ENCODE results near the gene RFNG. TPM values are rescaled to one million over a fixed set of nuclear protein-coding genes. Genes with fewer than 3 reads are reported as not detected.

RFNG gene
- total RNA-seq, 8 experiments from 2014 or later = 19.3 to 38.6 (median 28.5) TPM

DNA sequence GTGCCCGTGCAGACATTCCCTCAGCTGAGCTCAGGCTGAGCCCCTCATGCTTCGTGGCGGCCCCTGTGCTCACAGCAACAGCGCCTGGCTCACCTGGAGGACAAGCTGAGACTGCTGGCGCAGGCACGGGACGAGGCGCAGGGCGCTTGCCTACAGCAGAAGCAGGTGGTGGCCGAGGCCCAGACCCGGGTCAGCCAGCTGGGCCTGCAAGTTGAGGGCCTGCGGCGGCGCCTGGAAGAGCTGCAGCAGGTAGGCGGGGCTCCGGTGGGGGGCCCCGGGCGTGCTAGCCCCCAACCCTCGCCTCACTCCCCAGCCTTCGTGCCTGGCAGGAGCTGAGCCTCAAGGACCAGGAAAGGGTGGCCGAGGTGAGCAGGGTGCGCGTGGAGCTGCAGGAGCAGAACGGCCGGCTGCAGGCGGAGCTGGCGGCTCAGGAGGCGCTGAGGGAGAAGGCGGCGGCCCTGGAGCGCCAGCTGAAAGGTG is 21.6 kb downstream of the RFNG start:
- in situ Hi-C loops (cut with MboI; ENCODE audit: low pct_unique_long_range_greater_than_20kb in 2 of 9, low sequenced_read_pairs in 9 of 9, unreplicated experiment in 9 of 9) = loop anchor here in 5 of 9 experiments (10.0 to 25.0 kb wide), 3 partner anchors 107 to 132 kb away; no protein-coding TSS in a partner anchor
- ATAC-seq (replicated peaks in 6 of 8) = peak in 1 of 8 experiments; percentile 5
- peak overlapping the region; percentile 2 to 91 (median 57) for H3K4me3 ChIP-seq

DNA sequence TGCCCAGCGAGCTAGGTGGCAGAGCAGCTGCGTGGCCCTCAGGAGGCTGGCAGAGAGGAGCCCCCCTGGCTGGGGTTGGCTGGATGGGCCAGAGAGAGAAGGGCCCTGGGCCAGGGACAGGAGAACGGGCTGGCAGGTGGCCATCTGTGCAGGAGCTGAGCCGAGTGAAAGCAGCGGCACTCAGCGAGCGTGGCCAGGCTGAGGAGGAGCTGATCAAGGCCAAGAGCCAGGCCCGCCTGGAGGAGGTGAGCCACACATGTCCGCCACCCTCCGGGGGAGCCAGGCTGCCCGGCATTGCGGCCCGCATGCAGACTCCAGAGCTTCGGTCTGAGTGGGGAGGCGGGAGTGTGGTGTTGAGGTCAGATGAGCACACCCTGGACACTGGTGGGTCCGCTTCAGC is 22.2 kb downstream of the RFNG start:
- H3K27ac ChIP-seq = no peak overlapping the region
- no peak for ATAC-seq (replicated peaks in 6 of 8)
- in situ Hi-C loops (cut with MboI; ENCODE audit: low pct_unique_long_range_greater_than_20kb in 2 of 9, low sequenced_read_pairs in 9 of 9, unreplicated experiment in 9 of 9) = loop anchor here in 4 of 9 experiments (25.0 kb wide), 2 partner anchors 108 to 133 kb away; no protein-coding TSS in a partner anchor
- H3K4me3 ChIP-seq = no peak overlapping the region
- H3K4me1 ChIP-seq (replicated peaks in 1 of 2) = peaks cover 14% of the 10 kb centered on the region in 2 donors
- 80 to 100% (median 92%) methylated on average over 1 to 10 of the region's 16 CpGs; no CpG with 5 or more reads in 4 of the 10 experiments for WGBS, 10 experiments

More for the DNA sequence above, 21.6 kb downstream of the RFNG start:
- H3K27ac ChIP-seq = peak overlapping the region; percentile 52 to 70
- peaks cover 14 to 16% of the 10 kb centered on the region in 2 donors for H3K4me1 ChIP-seq (replicated peaks in 1 of 2)
- no CpG with 5 or more reads among the region's 31 CpGs for WGBS, 10 experiments

GRCh38 chr17:82028966-82029365 is 22.6 kb downstream of the RFNG start:
- in situ Hi-C loops (cut with MboI; ENCODE audit: low pct_unique_long_range_greater_than_20kb in 2 of 9, low sequenced_read_pairs in 9 of 9, unreplicated experiment in 9 of 9) = loop anchor here in 4 of 9 experiments (25.0 kb wide), 2 partner anchors 108 to 133 kb away; no protein-coding TSS in a partner anchor
- Histone ChIP-seq H3K27ac (no peak overlapping the region), H3K4me1 (replicated peaks in 1 of 2) (peaks cover 13 to 18% of the 10 kb centered on the region in 2 donors), H3K4me3 (no peak overlapping the region)
- 100% methylated on average over 1 of the region's 9 CpGs; no CpG with 5 or more reads in 8 of the 10 experiments for WGBS, 10 experiments
- no peak for ATAC-seq (replicated peaks in 6 of 8)

DNA sequence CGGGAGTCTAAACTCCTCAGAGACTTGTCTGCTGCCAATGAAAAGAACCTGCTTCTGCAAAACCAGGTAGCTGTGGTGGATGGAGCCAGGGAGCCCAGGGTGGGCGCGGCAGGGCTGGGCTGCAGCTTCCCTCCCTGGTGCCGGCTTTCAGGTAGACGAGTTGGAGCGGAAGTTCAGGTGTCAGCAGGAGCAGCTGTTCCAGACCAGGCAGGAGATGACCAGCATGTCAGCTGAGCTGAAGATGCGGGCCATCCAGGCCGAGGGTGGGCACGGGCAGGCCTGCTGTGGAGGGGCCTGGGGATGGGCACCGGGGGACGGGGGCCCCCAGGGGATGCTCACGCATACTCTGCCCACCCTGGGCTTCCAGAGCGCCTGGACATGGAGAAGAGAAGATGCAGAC is 23.4 kb downstream of the RFNG start:
- no peak for ATAC-seq (replicated peaks in 6 of 8)
- peaks cover 15 to 20% of the 10 kb centered on the region in 2 donors for H3K4me1 ChIP-seq (replicated peaks in 1 of 2)
- no peak overlapping the region for H3K27ac ChIP-seq
- in situ Hi-C loops (cut with MboI; ENCODE audit: low pct_unique_long_range_greater_than_20kb in 2 of 9, low sequenced_read_pairs in 9 of 9, unreplicated experiment in 9 of 9) = loop anchor here in 4 of 9 experiments (25.0 kb wide), 2 partner anchors 109 to 134 kb away; no protein-coding TSS in a partner anchor
- H3K4me3 ChIP-seq = no peak overlapping the region
- 60 to 100% methylated on average over 1 of the region's 13 CpGs; no CpG with 5 or more reads in 8 of the 10 experiments for WGBS, 10 experiments

DNA sequence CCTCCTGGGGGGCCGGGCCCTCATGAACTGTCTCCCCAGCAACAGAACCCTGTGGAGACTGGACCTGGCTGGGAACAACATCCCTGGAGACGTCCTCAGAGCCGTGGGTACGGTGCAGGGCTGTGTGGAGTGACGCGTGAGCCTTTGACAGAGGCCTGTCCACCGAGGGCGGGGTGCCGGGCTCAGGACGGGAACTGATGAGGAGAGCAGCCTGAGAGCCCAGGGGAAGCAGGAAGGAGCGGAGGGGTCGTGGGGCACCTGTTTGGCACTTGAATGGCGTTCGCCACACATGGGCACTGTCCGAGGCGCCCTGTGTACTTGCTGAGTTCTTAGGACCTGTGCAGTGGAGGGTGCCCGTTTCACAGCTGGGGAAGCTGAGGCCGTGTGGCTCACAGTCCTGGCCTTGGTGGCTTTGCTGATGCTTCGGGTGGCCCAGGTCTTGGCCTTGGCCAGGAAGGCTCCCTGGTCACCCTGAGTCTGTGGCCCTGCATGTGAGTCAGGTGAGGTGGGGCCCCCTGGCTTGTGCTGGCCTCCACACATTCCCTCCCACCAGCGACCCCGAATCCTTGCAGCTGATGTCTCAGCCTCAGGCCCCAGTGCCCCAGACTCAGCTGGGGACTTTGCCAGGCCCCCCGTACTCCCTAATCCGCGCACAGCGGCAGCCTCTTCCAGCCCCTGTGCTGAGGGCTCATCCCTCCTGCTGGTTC is 26.1 kb downstream of the RFNG start:
- Histone ChIP-seq H3K4me3 (no peak overlapping the region), H3K4me1 (replicated peaks in 1 of 2) (peaks cover 20 to 21% of the 10 kb centered on the region in 2 donors), H3K27ac (no peak overlapping the region)
- WGBS, 10 experiments = 81 to 100% (median 97%) methylated on average over 1 to 7 of the region's 25 CpGs; no CpG with 5 or more reads in 3 of the 10 experiments
- no peak for ATAC-seq (replicated peaks in 6 of 8)
- in situ Hi-C loops (cut with MboI; ENCODE audit: low pct_unique_long_range_greater_than_20kb in 2 of 9, low sequenced_read_pairs in 9 of 9, unreplicated experiment in 9 of 9) = loop anchor here in 4 of 9 experiments (25.0 kb wide), 2 partner anchors 112 to 137 kb away; no protein-coding TSS in a partner anchor

- no peak for ATAC-seq (replicated peaks in 6 of 8)
- 80 to 100% methylated on average over 1 to 10 of the region's 17 CpGs; no CpG with 5 or more reads in 8 of the 10 experiments for WGBS, 10 experiments
- Histone ChIP-seq H3K4me1 (replicated peaks in 1 of 2) (peaks cover 15 to 16% of the 10 kb centered on the region in 2 donors), H3K27ac (no peak overlapping the region), H3K4me3 (no peak overlapping the region)
- in situ Hi-C loops (cut with MboI; ENCODE audit: low pct_unique_long_range_greater_than_20kb in 2 of 9, low sequenced_read_pairs in 9 of 9, unreplicated experiment in 9 of 9) = loop anchor here in 4 of 9 experiments (25.0 kb wide), 2 partner anchors 112 to 137 kb away; no protein-coding TSS in a partner anchor
These were observed 26.8 kb downstream of the RFNG start for GRCh38 chr17:82024859-82025258.

- in situ Hi-C loops (cut with MboI; ENCODE audit: low pct_unique_long_range_greater_than_20kb in 2 of 9, low sequenced_read_pairs in 9 of 9, unreplicated experiment in 9 of 9) = no loop called here
- peak overlapping the region; percentile 54 to 58 (median 56) for H3K4me3 ChIP-seq
- H3K4me1 ChIP-seq (replicated peaks in 1 of 2) = peaks cover 14% of the 10 kb centered on the region in 2 donors
- ATAC-seq (replicated peaks in 6 of 8) = peak in 6 of 8 experiments; percentile 14 to 32 (median 22)
- 3 to 40% (median 10%) methylated on average over 2 to 13 of the region's 55 CpGs; no CpG with 5 or more reads in 6 of the 10 experiments for WGBS, 10 experiments
- H3K27ac ChIP-seq = no peak overlapping the region
These were observed 28.0 kb downstream of the RFNG start for GRCh38 chr17:82023447-82024241.

GRCh38 chr17:82022981-82023446 is 28.6 kb downstream of the RFNG start, which contains the start of gene LRRC45:
Gene LRRC45 (plus strand): TSS chr17:82023305. CDS start chr17:82023644, 339 bp downstream.
- peak; percentile 84 to 94 (median 91) for ATAC-seq (replicated peaks in 6 of 8)

DNA sequence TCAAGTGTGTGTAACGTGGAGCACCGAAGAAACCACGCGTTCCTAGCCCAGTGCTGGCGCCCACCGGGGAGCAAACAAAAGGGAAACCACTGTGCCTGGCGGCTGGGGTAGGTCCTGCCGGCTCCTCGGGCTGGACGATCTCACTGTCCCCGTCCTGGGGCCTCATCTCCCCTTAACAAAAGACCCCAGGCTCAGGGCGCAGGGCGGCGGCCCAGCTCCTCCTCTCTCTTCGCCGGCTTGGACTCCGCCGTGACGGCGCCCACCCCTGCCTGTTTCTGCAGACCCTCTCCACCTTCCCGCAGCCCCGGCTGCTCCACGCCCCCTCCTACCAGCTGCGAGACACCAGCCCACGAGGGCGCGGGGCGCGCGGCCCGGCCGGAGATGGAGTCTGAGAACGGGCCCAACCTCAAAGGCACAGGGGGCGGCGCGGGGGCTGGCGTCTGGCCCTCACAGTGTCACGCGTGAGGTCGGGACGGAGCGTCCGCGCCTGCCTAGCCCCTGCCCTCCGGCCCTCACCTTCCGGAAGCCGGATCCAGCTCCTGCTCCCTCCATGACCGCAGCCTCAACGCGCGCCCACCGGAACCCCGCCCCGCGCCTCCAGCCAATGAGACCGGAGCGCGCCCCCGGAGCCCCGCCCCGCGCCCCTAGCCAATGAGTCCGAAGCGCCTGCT is 29.2 kb downstream of the RFNG start, which contains the start of gene CENPX:
CENPX (minus strand) TSS at position 569 of the 671 bp plus-strand sequence; CDS start at position 552, 17 bp downstream.
- Histone ChIP-seq H3K27ac (peak within 1 kb of the TSS; percentile 59 to 60), H3K4me3 (peak within 1 kb of the TSS; percentile 86 to 96 (median 93)), H3K4me1 (replicated peaks in 1 of 2) (peaks cover 14% of the 10 kb centered on the region in 2 donors)
- WGBS, 10 experiments = 0 to 20% (median 0%) methylated on average over 1 to 4 of the region's 64 CpGs; no CpG with 5 or more reads in 7 of the 10 experiments
- in situ Hi-C loops (cut with MboI; ENCODE audit: low pct_unique_long_range_greater_than_20kb in 2 of 9, low sequenced_read_pairs in 9 of 9, unreplicated experiment in 9 of 9) = no loop called here
- ATAC-seq (replicated peaks in 6 of 8) = peak in 1 of 8 experiments; percentile 77

More at GRCh38 chr17:82022981-82023446, 28.6 kb downstream of the RFNG start, which contains the start of gene LRRC45:
- in situ Hi-C loops (cut with MboI; ENCODE audit: low pct_unique_long_range_greater_than_20kb in 2 of 9, low sequenced_read_pairs in 9 of 9, unreplicated experiment in 9 of 9) = no loop called here
- no CpG with 5 or more reads among the region's 42 CpGs for WGBS, 10 experiments
- Histone ChIP-seq H3K4me3 (peak within 1 kb of the TSS; percentile 86 to 96 (median 93)), H3K27ac (peak within 1 kb of the TSS; percentile 59 to 60), H3K4me1 (replicated peaks in 1 of 2) (peaks cover 14% of the 10 kb centered on the region in 2 donors)

DNA sequence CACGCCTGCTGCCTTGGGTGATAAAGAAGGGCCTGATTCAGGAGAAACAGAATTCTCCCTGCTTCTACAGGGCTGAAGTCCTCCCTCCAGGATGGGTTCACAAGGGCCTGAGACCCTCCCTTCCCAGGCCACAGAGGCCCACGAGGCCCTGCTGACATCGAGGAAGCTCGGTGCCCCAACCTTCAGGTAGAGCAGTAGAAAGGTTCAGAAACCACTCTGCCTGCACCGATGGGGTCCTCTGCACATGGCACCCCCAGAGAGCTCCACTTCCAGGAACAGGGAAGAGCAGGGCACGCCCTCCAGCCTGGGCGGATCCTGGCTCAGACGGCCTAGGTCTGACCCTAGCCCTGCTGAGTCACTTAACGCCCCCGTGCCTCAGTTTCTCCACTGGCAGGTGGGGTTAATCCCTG is 29.7 kb downstream of the RFNG start:
- in situ Hi-C loops (cut with MboI; ENCODE audit: low pct_unique_long_range_greater_than_20kb in 2 of 9, low sequenced_read_pairs in 9 of 9, unreplicated experiment in 9 of 9) = no loop called here
- H3K4me1 ChIP-seq (replicated peaks in 1 of 2) = peaks cover 14% of the 10 kb centered on the region in 2 donors
- WGBS, 10 experiments = 0 to 3% (median 0%) methylated on average over 1 to 7 of the region's 10 CpGs; no CpG with 5 or more reads in 6 of the 10 experiments
- peak in 1 of 8 experiments; percentile 1 for ATAC-seq (replicated peaks in 6 of 8)
- peak overlapping the region; percentile 86 to 96 (median 93) for H3K4me3 ChIP-seq
- no peak overlapping the region for H3K27ac ChIP-seq

DNA sequence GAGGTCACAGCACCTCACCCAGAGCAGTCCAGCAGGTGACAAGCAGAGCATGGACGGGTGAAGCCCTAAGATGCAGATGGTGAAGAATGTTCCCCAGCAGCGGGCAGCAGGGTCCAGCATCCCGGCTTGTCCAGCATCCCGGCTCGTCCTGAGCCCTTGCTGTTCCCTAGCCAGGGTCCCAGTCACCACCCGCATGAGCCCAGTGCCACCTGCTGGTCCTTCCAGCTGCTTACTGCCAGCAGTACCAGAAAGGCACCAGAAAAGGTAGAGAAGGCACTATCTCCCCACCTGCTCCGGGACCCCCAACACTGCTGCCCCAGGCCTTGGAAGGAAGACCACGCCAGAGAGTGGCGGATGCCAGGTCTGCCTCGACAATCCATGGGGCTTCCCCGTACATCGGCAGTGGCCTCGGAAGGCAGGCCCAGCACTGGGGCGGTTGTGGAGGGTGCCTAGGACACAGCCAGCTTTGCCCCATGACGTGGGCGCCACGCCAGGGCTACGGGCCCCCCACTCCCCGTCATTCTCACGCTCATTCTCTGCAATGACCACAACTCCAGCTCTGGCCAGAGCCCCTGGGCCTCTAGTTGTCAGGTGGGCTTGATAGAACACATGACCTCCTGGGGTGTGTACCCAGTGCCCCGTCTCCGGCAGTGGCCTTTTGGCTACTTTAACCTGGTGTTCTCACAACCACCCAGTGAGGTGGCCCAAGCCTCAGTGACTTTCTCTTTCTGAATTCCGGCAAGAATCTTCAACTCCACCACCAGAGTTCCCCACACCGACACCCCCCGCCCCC is 30.3 kb downstream of the RFNG start:
- in situ Hi-C loops (cut with MboI; ENCODE audit: low pct_unique_long_range_greater_than_20kb in 2 of 9, low sequenced_read_pairs in 9 of 9, unreplicated experiment in 9 of 9) = no loop called here
- H3K4me3 ChIP-seq = peak overlapping the region; percentile 86 to 96 (median 93)
- H3K27ac ChIP-seq = no peak overlapping the region
- WGBS, 10 experiments = 0 to 50% (median 17%) methylated on average over 1 to 2 of the region's 25 CpGs; no CpG with 5 or more reads in 5 of the 10 experiments
- H3K4me1 ChIP-seq (replicated peaks in 1 of 2) = peaks cover 14% of the 10 kb centered on the region in 2 donors
- peak in 2 of 8 experiments; percentile 2 to 4 for ATAC-seq (replicated peaks in 6 of 8)

All from motor neuron (in vitro differentiated cells).